Measurements from ENCODE around the gene TMEM9. TPM values are rescaled to one million over a fixed set of nuclear protein-coding genes. Genes with fewer than 3 reads are reported as not detected.

TMEM9 gene
- total and polyA plus RNA-seq, 2 experiments from 2014 or later, result 70.3 to 81.0 TPM

- TF ChIP-seq EZH2 (IDR thresholded peaks at IDR 0.05; ENCODE audit: insufficient read depth, poor library complexity, severe bottlenecking) (no peak), EZH2phosphoT487 (IDR thresholded peaks at IDR 0.05; ENCODE audit: insufficient read depth, low read depth) (no peak)
- no peak overlapping the region for H3K9ac ChIP-seq
- in situ Hi-C loops (cut with MboI), result no loop called here
These were observed 44.1 kb downstream of the TMEM9 start for GRCh38 chr1:201110138-201110537.

DNA sequence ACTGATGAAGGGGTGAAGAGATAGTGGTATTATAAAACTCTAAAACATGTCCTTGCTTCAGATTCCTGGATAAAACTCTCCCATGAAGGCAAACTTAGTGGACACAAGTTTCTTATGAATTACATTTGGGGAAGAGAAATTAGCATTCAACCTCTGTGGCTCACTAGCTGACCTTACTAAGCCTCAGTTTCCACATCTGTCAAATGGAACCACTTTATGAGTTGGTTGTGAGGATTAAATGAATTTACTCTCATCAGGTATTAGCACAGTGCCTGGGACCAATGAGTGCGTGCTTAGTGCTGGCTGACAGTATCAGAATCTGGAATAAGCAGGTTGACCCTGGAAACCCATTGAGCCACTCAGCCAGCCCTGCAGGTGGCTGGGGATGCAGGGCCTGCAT, 44.6 kb downstream of the TMEM9 start:
- Histone ChIP-seq H4K20me1 (ENCODE audit: insufficient read depth) (no peaks in the 10 kb centered on the region), H3F3A (ENCODE audit: insufficient read depth) (no peaks in the 10 kb centered on the region), H3K27me3 (replicated peaks; ENCODE audit: insufficient read depth) (peaks cover 10% of the 10 kb centered on the region), H3K9me3 (ENCODE audit: low read depth) (no peaks in the 10 kb centered on the region), H3K36me3 (ENCODE audit: low read depth) (no peaks in the 10 kb centered on the region), H3K79me2 (ENCODE audit: insufficient read depth) (no peaks in the 10 kb centered on the region), H3K9me2 (ENCODE audit: insufficient read depth) (no peaks in the 10 kb centered on the region), H3K4me1 (ENCODE audit: insufficient read depth) (no peaks in the 10 kb centered on the region), H3K27ac (no peak overlapping the region), H3K4me2 (ENCODE audit: unreplicated experiment) (no peak overlapping the region), H2AFZ (no peak overlapping the region), H3K4me3 (no peak overlapping the region), H3K9ac (no peak overlapping the region)
- in situ Hi-C loops (cut with MboI), result no loop called here
- WGBS, 2 experiments (ENCODE audit: low coverage in 1 of 2, low lambda C conversion rate in 2 of 2, missing lambda C conversion rate in 2 of 2), result 89 to 92% methylated on average over 1 of the region's 1 CpG
- DNase-seq, result no peak
- TF ChIP-seq EZH2 (IDR thresholded peaks at IDR 0.05; ENCODE audit: insufficient read depth, poor library complexity, severe bottlenecking) (no peak), EZH2phosphoT487 (IDR thresholded peaks at IDR 0.05; ENCODE audit: insufficient read depth, low read depth) (no peak)

More at GRCh38 chr1:201110138-201110537, 44.1 kb downstream of the TMEM9 start:
- no peaks in the 10 kb centered on the region for H3K4me1 ChIP-seq (ENCODE audit: insufficient read depth)
- H3K79me2 ChIP-seq (ENCODE audit: insufficient read depth), result no peaks in the 10 kb centered on the region
- 55 to 70% methylated on average over 9 to 10 of the region's 10 CpGs for WGBS, 2 experiments (ENCODE audit: low coverage in 1 of 2, low lambda C conversion rate in 2 of 2, missing lambda C conversion rate in 2 of 2)
- no peaks in the 10 kb centered on the region for H3K9me3 ChIP-seq (ENCODE audit: low read depth)
- H3K4me3 ChIP-seq, result no peak overlapping the region
- H3K36me3 ChIP-seq (ENCODE audit: low read depth), result no peaks in the 10 kb centered on the region
- H4K20me1 ChIP-seq (ENCODE audit: insufficient read depth), result no peaks in the 10 kb centered on the region
- H2AFZ ChIP-seq, result no peak overlapping the region
- H3F3A ChIP-seq (ENCODE audit: insufficient read depth), result no peaks in the 10 kb centered on the region
- H3K27me3 ChIP-seq (replicated peaks; ENCODE audit: insufficient read depth), result peaks cover 5% of the 10 kb centered on the region
- H3K4me2 ChIP-seq (ENCODE audit: unreplicated experiment), result no peak overlapping the region
- DNase-seq, result no peak
- no peaks in the 10 kb centered on the region for H3K9me2 ChIP-seq (ENCODE audit: insufficient read depth)
- no peak overlapping the region for H3K27ac ChIP-seq

- Histone ChIP-seq H3K9ac (no peak overlapping the region), H3K27me3 (replicated peaks; ENCODE audit: insufficient read depth) (peaks cover 20% of the 10 kb centered on the region), H3K4me1 (ENCODE audit: insufficient read depth) (no peaks in the 10 kb centered on the region), H3K9me2 (ENCODE audit: insufficient read depth) (no peaks in the 10 kb centered on the region), H4K20me1 (ENCODE audit: insufficient read depth) (no peaks in the 10 kb centered on the region), H3F3A (ENCODE audit: insufficient read depth) (no peaks in the 10 kb centered on the region), H3K4me2 (ENCODE audit: unreplicated experiment) (no peak overlapping the region), H3K36me3 (ENCODE audit: low read depth) (no peaks in the 10 kb centered on the region), H3K79me2 (ENCODE audit: insufficient read depth) (no peaks in the 10 kb centered on the region), H3K4me3 (no peak overlapping the region), H3K27ac (no peak overlapping the region), H3K9me3 (ENCODE audit: low read depth) (no peaks in the 10 kb centered on the region), H2AFZ (no peak overlapping the region)
- no peak for TF ChIP-seq EZH2phosphoT487 (IDR thresholded peaks at IDR 0.05; ENCODE audit: insufficient read depth, low read depth)
- no peak for TF ChIP-seq EZH2 (IDR thresholded peaks at IDR 0.05; ENCODE audit: insufficient read depth, poor library complexity, severe bottlenecking)
- DNase-seq, result no peak
- WGBS, 2 experiments (ENCODE audit: low coverage in 1 of 2, low lambda C conversion rate in 2 of 2, missing lambda C conversion rate in 2 of 2), result 92 to 100% methylated on average over 1 of the region's 1 CpG
- in situ Hi-C loops (cut with MboI), result no loop called here
These were observed 45.7 kb downstream of the TMEM9 start for GRCh38 chr1:201108614-201109013.

GRCh38 chr1:201105688-201106087, 48.6 kb downstream of the TMEM9 start:
- TF ChIP-seq EZH2phosphoT487 (IDR thresholded peaks at IDR 0.05; ENCODE audit: insufficient read depth, low read depth) (no peak), EZH2 (IDR thresholded peaks at IDR 0.05; ENCODE audit: insufficient read depth, poor library complexity, severe bottlenecking) (no peak)
- Histone ChIP-seq H3K4me1 (ENCODE audit: insufficient read depth) (no peaks in the 10 kb centered on the region), H3K79me2 (ENCODE audit: insufficient read depth) (no peaks in the 10 kb centered on the region), H3K36me3 (ENCODE audit: low read depth) (no peaks in the 10 kb centered on the region), H3K27ac (no peak overlapping the region), H3K9me3 (ENCODE audit: low read depth) (no peaks in the 10 kb centered on the region), H3K4me2 (ENCODE audit: unreplicated experiment) (no peak overlapping the region), H3K9me2 (ENCODE audit: insufficient read depth) (no peaks in the 10 kb centered on the region), H3F3A (ENCODE audit: insufficient read depth) (no peaks in the 10 kb centered on the region), H3K4me3 (no peak overlapping the region), H4K20me1 (ENCODE audit: insufficient read depth) (no peaks in the 10 kb centered on the region), H2AFZ (no peak overlapping the region), H3K9ac (no peak overlapping the region), H3K27me3 (replicated peaks; ENCODE audit: insufficient read depth) (peaks cover 33% of the 10 kb centered on the region)
- in situ Hi-C loops (cut with MboI), result no loop called here
- no peak for DNase-seq
- 28 to 32% methylated on average over 4 to 5 of the region's 5 CpGs for WGBS, 2 experiments (ENCODE audit: low coverage in 1 of 2, low lambda C conversion rate in 2 of 2, missing lambda C conversion rate in 2 of 2)

GRCh38 chr1:201104141-201104540, 50.1 kb downstream of the TMEM9 start:
- Histone ChIP-seq H3K36me3 (ENCODE audit: low read depth) (no peaks in the 10 kb centered on the region), H3F3A (ENCODE audit: insufficient read depth) (no peaks in the 10 kb centered on the region), H3K9me2 (ENCODE audit: insufficient read depth) (no peaks in the 10 kb centered on the region), H3K27me3 (replicated peaks; ENCODE audit: insufficient read depth) (peaks cover 45% of the 10 kb centered on the region), H3K4me3 (no peak overlapping the region), H3K9me3 (ENCODE audit: low read depth) (no peaks in the 10 kb centered on the region), H3K79me2 (ENCODE audit: insufficient read depth) (no peaks in the 10 kb centered on the region), H3K4me1 (ENCODE audit: insufficient read depth) (no peaks in the 10 kb centered on the region), H3K9ac (no peak overlapping the region), H4K20me1 (ENCODE audit: insufficient read depth) (no peaks in the 10 kb centered on the region), H2AFZ (no peak overlapping the region), H3K27ac (no peak overlapping the region), H3K4me2 (ENCODE audit: unreplicated experiment) (no peak overlapping the region)
- TF ChIP-seq EZH2 (IDR thresholded peaks at IDR 0.05; ENCODE audit: insufficient read depth, poor library complexity, severe bottlenecking) (no peak), EZH2phosphoT487 (IDR thresholded peaks at IDR 0.05; ENCODE audit: insufficient read depth, low read depth) (no peak)
- no peak for DNase-seq
- in situ Hi-C loops (cut with MboI), result no loop called here
- 0% methylated on average over 1 of the region's 1 CpG for WGBS, 2 experiments (ENCODE audit: low coverage in 1 of 2, low lambda C conversion rate in 2 of 2, missing lambda C conversion rate in 2 of 2)
